Activated CD4-positive, CD25-positive, alpha-beta regulatory T cell treated with anti-CD3 and anti-CD28 coated beads, Interleukin-2, amount 50 U/mL, for 24 hours (primary cell): ENCODE data around the gene ATP2A1.
"Not testable (repeated sequence)": the region's sequence is repeated elsewhere in the genome, so short reads cannot be mapped to it uniquely, and the experiment has no call there.

Source experiments
- ATAC-seq, 2 donors: fragments of 150-1000 bp; cut with Tn5 transposase; one replicate each; pipeline ENCODE4 v1.10.0; 2021; ENCODE audit warnings: mild to moderate bottlenecking in 1 of 2, moderate library complexity in 1 of 2

ATP2A1 gene

GRCh38 chr16:28910086-28911031 is 32.1 kb downstream of the ATP2A1 start:
- peak in 1 of 2 donors; percentile 55 for ATAC-seq

- ATAC-seq: no peak
These were observed 34.3 kb downstream of the ATP2A1 start for GRCh38 chr16:28912558-28912957.

GRCh38 chr16:28913946-28914724 is 35.8 kb downstream of the ATP2A1 start:
- no peak for ATAC-seq

- no peak for ATAC-seq
These were observed 36.9 kb downstream of the ATP2A1 start for GRCh38 chr16:28915181-28915580.

GRCh38 chr16:28917095-28917494 is 38.8 kb downstream of the ATP2A1 start:
- ATAC-seq: no peak

- ATAC-seq: no peak
These were observed 40.4 kb downstream of the ATP2A1 start for GRCh38 chr16:28918698-28919097.

- no peak for ATAC-seq
These were observed 44.9 kb downstream of the ATP2A1 start for GRCh38 chr16:28923231-28923587.

- ATAC-seq: no peak
These were observed 45.5 kb downstream of the ATP2A1 start for GRCh38 chr16:28923652-28924398.

- no peak for ATAC-seq
These were observed 46.1 kb downstream of the ATP2A1 start for GRCh38 chr16:28924399-28924761.

- ATAC-seq: peak; percentile 82 to 84
These were observed 46.6 kb downstream of the ATP2A1 start, which contains the start of gene RABEP2 for GRCh38 chr16:28924762-28925385. TSS of gene RABEP2 (minus strand) at chr16:28925238. CDS start at chr16:28925163, 75 bp downstream.

- peak; percentile 76 to 77 for ATAC-seq
These were observed 47.3 kb downstream of the ATP2A1 start for GRCh38 chr16:28925386-28926228.

GRCh38 chr16:28926284-28926683 is 48.0 kb downstream of the ATP2A1 start:
- not testable (repeated sequence) for ATAC-seq

GRCh38 chr16:28927815-28928214 is 49.5 kb downstream of the ATP2A1 start:
- ATAC-seq: no peak

- no peak for ATAC-seq
These were observed 51.9 kb downstream of the ATP2A1 start for GRCh38 chr16:28930203-28930602.

- ATAC-seq: no peak
These were observed 52.4 kb downstream of the ATP2A1 start for GRCh38 chr16:28930652-28931051.

GRCh38 chr16:28931801-28932225 is 53.5 kb downstream of the ATP2A1 start, which contains the start of gene CD19:
TSS of gene CD19 (plus strand) at chr16:28931971. CDS start at chr16:28932001, 30 bp downstream.
- no peak for ATAC-seq

- ATAC-seq: no peak
These were observed 54.3 kb downstream of the ATP2A1 start for GRCh38 chr16:28932339-28933141.

GRCh38 chr16:28933171-28933570 is 54.9 kb downstream of the ATP2A1 start:
- no peak for ATAC-seq

- ATAC-seq: no peak
These were observed 57.1 kb downstream of the ATP2A1 start for GRCh38 chr16:28935346-28935745.
